Measurements from ENCODE around the gene PID1. TPM values are rescaled to one million over a fixed set of nuclear protein-coding genes. Genes with fewer than 3 reads are reported as not detected.

Gene PID1
- total and polyA plus RNA-seq, 10 donors, result 3.2 to 30.0 (median 14.7) TPM

- WGBS, 5 donors, result 89 to 95% (median 92%) methylated on average over 4 of the region's 4 CpGs
- intact Hi-C loops (cut with DNase I; ENCODE audit: low total_unique reads), result no loop called here
- DNase-seq, result no peak
- Histone ChIP-seq H3K9me3 (peaks cover 0 to 3% (median 0%) of the 10 kb centered on the region in 8 donors), H3K4me1 (no peaks in the 10 kb centered on the region), H3K27me3 (replicated peaks in 1 of 7) (no peaks in the 10 kb centered on the region), H3K36me3 (no peaks in the 10 kb centered on the region), H3K27ac (no peak overlapping the region), H3K4me3 (no peak overlapping the region)
- TF ChIP-seq POLR2A (IDR thresholded peaks at IDR 0.05) (no peak), CTCF (IDR thresholded peaks at IDR 0.05 in 8 of 11, conservative IDR thresholded peaks at IDR 0.05 in 3 of 11) (no peak), POLR2AphosphoS5 (IDR thresholded peaks at IDR 0.05) (no peak)
Measured at GRCh38 chr2:229162015-229162414, 109.1 kb downstream of the PID1 start.

GRCh38 chr2:229160984-229161383, 110.1 kb downstream of the PID1 start:
- WGBS, 5 donors, result 56 to 83% (median 76%) methylated on average over 2 of the region's 2 CpGs
- Histone ChIP-seq H3K4me3 (no peak overlapping the region), H3K36me3 (no peaks in the 10 kb centered on the region), H3K27ac (no peak overlapping the region), H3K4me1 (no peaks in the 10 kb centered on the region), H3K9me3 (peaks cover 0 to 3% (median 0%) of the 10 kb centered on the region in 8 donors), H3K27me3 (replicated peaks in 1 of 7) (no peaks in the 10 kb centered on the region)
- DNase-seq, result no peak
- TF ChIP-seq CTCF (IDR thresholded peaks at IDR 0.05 in 8 of 11, conservative IDR thresholded peaks at IDR 0.05 in 3 of 11), result no peak
- TF ChIP-seq POLR2A (IDR thresholded peaks at IDR 0.05), result no peak
- no peak for TF ChIP-seq POLR2AphosphoS5 (IDR thresholded peaks at IDR 0.05)
- intact Hi-C loops (cut with DNase I; ENCODE audit: low total_unique reads), result no loop called here

GRCh38 chr2:229160180-229160579, 110.9 kb downstream of the PID1 start:
- TF ChIP-seq CTCF (IDR thresholded peaks at IDR 0.05 in 8 of 11, conservative IDR thresholded peaks at IDR 0.05 in 3 of 11) (no peak), POLR2AphosphoS5 (IDR thresholded peaks at IDR 0.05) (no peak), POLR2A (IDR thresholded peaks at IDR 0.05) (no peak)
- DNase-seq, result no peak
- no peaks in the 10 kb centered on the region for H3K27me3 ChIP-seq (replicated peaks in 1 of 7)
- H3K27ac ChIP-seq, result no peak overlapping the region
- intact Hi-C loops (cut with DNase I; ENCODE audit: low total_unique reads), result no loop called here
- H3K4me3 ChIP-seq, result no peak overlapping the region
- no peaks in the 10 kb centered on the region for H3K36me3 ChIP-seq
- no peaks in the 10 kb centered on the region for H3K4me1 ChIP-seq
- H3K9me3 ChIP-seq, result peaks cover 0 to 3% (median 0%) of the 10 kb centered on the region in 8 donors
- WGBS, 5 donors, result 94 to 100% (median 95%) methylated on average over 3 of the region's 3 CpGs

- WGBS, 5 donors, result 60 to 67% (median 62%) methylated on average over 2 of the region's 2 CpGs
- intact Hi-C loops (cut with DNase I; ENCODE audit: low total_unique reads), result no loop called here
- no peak overlapping the region for H3K4me3 ChIP-seq
Measured at GRCh38 chr2:229159405-229159804, 111.7 kb downstream of the PID1 start.

GRCh38 chr2:229154381-229154780, 116.7 kb downstream of the PID1 start:
- Histone ChIP-seq H3K9me3 (no peaks in the 10 kb centered on the region), H3K4me1 (no peaks in the 10 kb centered on the region), H3K36me3 (no peaks in the 10 kb centered on the region), H3K27ac (no peak overlapping the region), H3K27me3 (replicated peaks in 1 of 7) (no peaks in the 10 kb centered on the region), H3K4me3 (no peak overlapping the region)
- WGBS, 5 donors, result 72 to 87% (median 81%) methylated on average over 6 of the region's 6 CpGs
- intact Hi-C loops (cut with DNase I; ENCODE audit: low total_unique reads), result no loop called here
- no peak for TF ChIP-seq POLR2A (IDR thresholded peaks at IDR 0.05)
- no peak for TF ChIP-seq POLR2AphosphoS5 (IDR thresholded peaks at IDR 0.05)
- no peak for TF ChIP-seq CTCF (IDR thresholded peaks at IDR 0.05 in 8 of 11, conservative IDR thresholded peaks at IDR 0.05 in 3 of 11)
- no peak for DNase-seq

More at GRCh38 chr2:229159405-229159804, 111.7 kb downstream of the PID1 start:
- Histone ChIP-seq H3K27me3 (replicated peaks in 1 of 7) (no peaks in the 10 kb centered on the region), H3K9me3 (peaks cover 0 to 3% (median 0%) of the 10 kb centered on the region in 8 donors), H3K27ac (no peak overlapping the region), H3K4me1 (no peaks in the 10 kb centered on the region), H3K36me3 (no peaks in the 10 kb centered on the region)
- DNase-seq, result no peak
- TF ChIP-seq POLR2AphosphoS5 (IDR thresholded peaks at IDR 0.05), result no peak
